Renal cortex interstitium (tissue), 15 donors: ENCODE data around the gene ADAT3. TPM values are rescaled to one million over a fixed set of nuclear protein-coding genes. Genes with fewer than 3 reads are reported as not detected.
A peak's percentile ranks its signal among the peaks of the same experiment; 100 is the strongest.

Source experiments
- DNase-seq, 11 donors: peaks; one replicate each; pipeline ENCODE4 v3.0.0-alpha.2; 2013; ENCODE audit warnings: low read depth in 9 of 11, low spot score in 4 of 11; ENCODE audit errors: extremely low read depth in 1 of 11
- long read RNA-seq, 16 experiments: transcript quantifications; one replicate each; lab custom pipeline, GENCODE V29; 2026
- polyA plus RNA-seq, 3 donors: library from polyadenylated mRNA; unstranded; fragments of 120-200 nt; gene quantifications; one replicate each; pipeline ENCODE4 v1.2.1, GENCODE V29; 2013; ENCODE audit not compliant: insufficient read length in 3 of 3

The ADAT3 gene
- polyA plus RNA-seq = 1 to 10 TPM; 1.1 to 5.4 (median 3.5) TPM
- long read RNA-seq, donor 1 = 0 reads
- long read RNA-seq, donor 2 = 0 reads
- long read RNA-seq, donor 3, partial matches to known transcripts = 0 of 2 reads
- long read RNA-seq, donor 3, other reads (novel, unspliced or antisense) = 0 of 2 reads
- long read RNA-seq, donor 4, partial matches to known transcripts = 0 of 1 reads
- long read RNA-seq, donor 4, other reads (novel, unspliced or antisense) = 0 of 1 reads
- long read RNA-seq, donor 5 = 0 reads
- long read RNA-seq, donor 6, partial matches to known transcripts = 0 of 1 reads
- long read RNA-seq, donor 6, other reads (novel, unspliced or antisense) = 0 of 1 reads
- long read RNA-seq, donor 7, partial matches to known transcripts = 0 of 1 reads
- long read RNA-seq, donor 7, other reads (novel, unspliced or antisense) = 0 of 1 reads
- long read RNA-seq, donor 8 = 0 reads
- long read RNA-seq, donor 9, partial matches to known transcripts = 0 of 1 reads
- long read RNA-seq, donor 9, other reads (novel, unspliced or antisense) = 0 of 1 reads
- long read RNA-seq, donor 10 = 0 reads
- long read RNA-seq, donor 11, partial matches to known transcripts = 0 of 1 reads
- long read RNA-seq, donor 11, other reads (novel, unspliced or antisense) = 0 of 1 reads
- long read RNA-seq, donor 12, partial matches to known transcripts = 0 of 1 reads
- long read RNA-seq, donor 12, other reads (novel, unspliced or antisense) = 0 of 1 reads
- long read RNA-seq, donor 13 = 0 reads
- long read RNA-seq, donor 14, partial matches to known transcripts = 0 of 2 reads
- long read RNA-seq, donor 14, other reads (novel, unspliced or antisense) = 0 of 2 reads
- long read RNA-seq, donor 15 = 0 reads
- long read RNA-seq, donor 16, partial matches to known transcripts = 0 of 4 reads
- long read RNA-seq, donor 16, other reads (novel, unspliced or antisense) = 0 of 4 reads

DNA sequence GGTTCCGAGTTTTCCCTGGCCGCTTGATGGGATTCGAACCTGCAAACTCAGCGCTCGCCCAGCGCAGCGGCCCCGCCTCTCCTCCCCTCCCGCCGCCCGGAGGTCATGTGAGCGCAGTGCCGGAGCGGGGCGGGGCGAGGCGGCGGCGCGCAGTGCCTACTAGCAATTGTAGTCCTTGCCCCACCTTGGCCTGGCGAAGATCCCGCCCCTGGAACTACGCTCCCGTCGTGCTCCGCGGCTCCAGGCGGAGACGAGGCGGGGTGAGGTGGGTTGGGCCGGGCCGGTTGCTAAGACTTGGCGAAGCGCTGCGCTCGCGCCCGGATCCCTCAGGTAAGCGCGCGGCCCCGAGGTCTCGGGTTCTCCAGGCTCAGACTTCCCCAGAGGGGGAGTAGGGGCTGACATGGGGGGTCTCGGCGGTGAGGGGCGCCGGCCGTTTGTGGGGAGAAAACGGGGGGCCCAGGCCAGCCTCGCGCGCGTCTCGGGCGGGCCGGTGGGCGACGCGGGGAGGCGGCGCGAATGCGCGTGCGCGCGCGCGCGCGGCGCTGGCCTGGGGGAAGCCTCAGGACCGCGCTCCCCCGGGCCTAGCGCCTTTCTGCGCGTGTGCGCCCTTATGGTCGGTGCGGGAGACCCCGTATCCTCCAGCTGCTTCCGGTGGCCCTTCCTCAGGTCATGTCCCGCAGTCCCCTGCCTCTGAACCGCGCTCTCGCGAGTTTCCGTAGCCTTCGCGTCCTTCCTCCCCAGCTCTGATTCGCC, at the start of gene ADAT3, which contains the start of gene SCAMP4:
TSS of gene ADAT3 (plus strand) at position 290 of the 753 bp plus-strand sequence. CDS start 6,649 bp downstream, outside the sequence.
TSS of gene SCAMP4 (plus strand) at position 290 of the 753 bp plus-strand sequence. CDS start 9,621 bp downstream, outside the sequence.
- peak; percentile 90 to 98 (median 96) for DNase-seq

GRCh38 chr19:1855828-1856255, 49.4 kb upstream of the ADAT3 start:
- DNase-seq = no peak

- no peak for DNase-seq
Measured at GRCh38 chr19:1856345-1856697, 48.9 kb upstream of the ADAT3 start.

DNA sequence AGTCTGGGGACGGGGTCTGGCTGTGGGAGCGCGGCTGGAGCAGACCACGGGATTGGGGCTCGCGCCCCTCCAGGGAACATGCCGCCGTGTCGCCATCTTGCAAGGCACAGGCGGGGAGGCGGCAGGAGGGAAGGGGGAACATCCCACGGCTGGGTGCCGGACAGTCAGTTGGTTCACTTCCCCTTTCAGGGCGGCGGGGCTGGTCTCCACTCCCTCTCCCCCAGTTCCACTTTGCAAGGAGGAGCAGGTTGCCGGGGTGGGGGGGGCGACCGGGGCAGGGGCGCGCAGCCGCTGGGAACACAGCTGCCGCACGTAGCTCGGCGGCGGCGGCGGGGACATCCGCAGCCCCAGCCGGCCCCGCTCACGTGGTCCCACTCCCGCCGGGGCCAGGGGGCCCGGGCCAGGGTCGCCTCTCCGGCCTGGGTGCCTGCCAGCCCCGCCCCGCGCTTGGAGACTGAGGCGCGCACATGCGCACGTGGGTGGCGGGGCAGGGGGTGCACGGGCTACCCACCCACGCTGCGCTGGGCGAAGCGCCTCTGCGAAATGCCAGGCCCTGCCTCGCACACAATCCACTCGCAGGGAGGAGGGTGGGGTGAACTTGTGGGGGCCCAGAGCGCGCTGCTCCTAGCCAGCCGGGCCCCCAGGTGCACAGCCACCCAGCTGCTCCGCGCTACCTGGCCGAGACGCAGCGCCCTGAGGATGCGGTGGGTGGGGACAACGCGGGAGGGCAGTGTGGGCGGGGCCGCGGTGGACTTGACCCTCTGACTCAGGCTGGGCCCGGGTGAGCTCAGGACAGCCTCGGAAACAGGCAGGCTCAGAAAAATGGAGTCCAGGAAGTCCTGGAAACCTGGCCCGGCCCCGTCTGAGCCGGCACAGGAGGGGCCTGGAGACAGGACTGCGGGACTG, 48.2 kb upstream of the ADAT3 start:
- no peak for DNase-seq

DNA sequence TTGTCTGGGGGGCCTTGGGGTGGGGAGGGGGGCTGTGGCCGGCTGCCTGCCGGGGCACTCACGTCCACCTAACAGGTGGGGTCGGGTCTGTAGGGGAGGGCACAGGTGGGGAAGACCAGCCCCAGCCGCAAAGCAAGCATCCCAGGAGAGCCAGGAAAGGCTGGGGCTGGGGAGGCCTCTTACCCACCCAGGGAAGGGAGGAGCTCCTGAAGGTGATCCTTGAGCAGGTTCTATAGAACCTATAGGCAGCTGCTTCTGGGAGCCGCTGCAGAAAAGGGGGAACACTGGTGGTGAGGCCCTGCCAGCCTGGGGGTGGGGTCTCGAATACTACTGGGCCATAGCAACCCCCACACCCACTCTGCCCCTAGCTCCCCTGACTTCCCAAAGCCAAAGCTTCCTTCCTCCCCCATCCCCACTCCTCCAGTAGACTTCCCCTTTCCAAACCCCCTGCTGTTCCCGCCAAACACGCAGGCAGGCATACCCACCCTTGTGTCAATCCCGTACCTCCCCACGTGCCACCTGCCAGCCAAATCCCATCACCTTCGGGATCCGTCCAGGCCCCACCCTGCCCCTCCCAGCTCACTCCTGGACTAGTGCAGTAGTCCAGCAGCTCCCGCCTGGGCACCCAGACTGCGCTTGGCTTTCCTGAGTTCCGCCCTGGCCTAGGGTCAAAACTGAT, 47.4 kb upstream of the ADAT3 start:
- no peak for DNase-seq

DNA sequence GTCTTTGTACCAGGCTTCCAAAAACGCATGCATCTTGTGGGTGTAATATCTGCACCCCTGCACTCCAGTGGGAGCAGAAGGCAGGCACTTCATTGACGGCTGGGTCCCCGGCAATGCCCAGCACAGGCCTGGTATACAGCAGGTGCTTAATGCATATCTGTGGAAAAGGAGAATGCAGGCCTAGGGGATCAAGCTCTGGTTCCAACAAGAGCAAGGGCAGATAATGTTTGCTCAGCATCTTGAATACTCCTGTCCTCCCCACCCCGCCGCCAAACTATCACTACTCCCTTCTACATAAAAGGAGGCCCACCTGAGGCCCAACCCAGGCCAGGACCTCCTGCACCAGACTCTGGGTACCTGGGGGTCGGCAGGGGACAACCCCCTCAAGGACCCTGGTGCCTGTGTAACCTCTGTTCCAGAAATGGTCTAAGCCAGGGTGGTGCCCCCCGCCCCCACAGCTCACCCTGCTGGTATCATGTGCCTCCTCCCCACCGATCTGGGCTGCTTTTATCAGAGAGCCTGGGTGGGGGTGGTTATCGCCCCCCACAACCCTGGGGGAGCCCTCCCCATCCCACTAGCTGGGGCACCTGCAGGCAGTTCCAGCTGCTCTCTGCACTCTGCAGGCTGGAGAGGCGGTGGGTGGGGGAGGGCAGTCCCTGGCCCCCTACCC, 46.7 kb upstream of the ADAT3 start:
- DNase-seq = no peak

DNA sequence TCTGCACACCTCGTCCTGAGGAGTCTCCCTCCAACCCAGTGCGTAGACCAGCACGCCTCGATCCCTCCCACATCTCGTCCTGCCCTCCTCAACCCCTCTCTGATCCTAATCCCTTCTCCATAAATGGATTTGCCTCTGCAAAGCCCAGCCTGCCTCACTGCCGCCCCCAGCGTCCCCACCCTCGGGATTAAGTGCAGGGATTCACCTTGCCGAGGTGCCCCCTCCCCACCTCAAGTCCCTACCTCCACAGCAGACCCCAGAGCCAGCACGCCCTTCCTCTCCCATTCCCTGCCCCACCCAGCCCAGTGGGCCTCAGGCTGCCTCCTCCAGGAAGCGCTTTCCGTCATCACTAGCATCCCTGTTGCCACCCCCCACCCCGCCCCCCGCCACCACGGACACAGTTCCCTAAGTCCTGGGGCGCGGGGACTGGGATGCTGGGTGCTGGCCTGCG, 45.8 kb upstream of the ADAT3 start:
- DNase-seq = no peak

GRCh38 chr19:1860042-1860775, 45.0 kb upstream of the ADAT3 start:
- DNase-seq = peak in 8 of 11 donors; percentile 62 to 91 (median 80)

- DNase-seq = no peak
Measured at GRCh38 chr19:1860821-1861598, 44.2 kb upstream of the ADAT3 start.

DNA sequence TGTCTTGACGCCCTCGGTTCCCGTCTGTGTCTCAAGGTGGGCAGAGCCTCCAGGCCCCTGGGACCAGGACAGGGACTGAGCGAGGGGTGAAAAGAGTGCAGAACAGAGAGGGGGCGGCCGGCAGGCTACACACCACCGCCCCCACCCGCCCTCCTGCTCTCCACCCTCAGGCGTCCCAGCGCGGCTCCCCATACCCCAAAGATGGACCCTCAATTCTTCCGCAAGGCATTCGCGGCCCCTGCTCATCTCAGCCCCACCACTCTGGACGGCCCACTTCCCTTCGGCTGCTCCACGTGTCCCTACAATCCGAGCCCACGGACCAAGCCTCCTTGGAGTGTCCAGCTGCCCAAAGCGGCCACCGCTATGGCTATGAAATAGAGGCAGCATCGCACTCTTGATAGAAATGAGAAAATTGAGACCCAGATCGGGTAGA, 43.6 kb upstream of the ADAT3 start:
- DNase-seq = no peak

GRCh38 chr19:1862068-1862423, 43.2 kb upstream of the ADAT3 start:
- no peak for DNase-seq

- DNase-seq = no peak
Measured at GRCh38 chr19:1862424-1863327, 42.5 kb upstream of the ADAT3 start.

DNA sequence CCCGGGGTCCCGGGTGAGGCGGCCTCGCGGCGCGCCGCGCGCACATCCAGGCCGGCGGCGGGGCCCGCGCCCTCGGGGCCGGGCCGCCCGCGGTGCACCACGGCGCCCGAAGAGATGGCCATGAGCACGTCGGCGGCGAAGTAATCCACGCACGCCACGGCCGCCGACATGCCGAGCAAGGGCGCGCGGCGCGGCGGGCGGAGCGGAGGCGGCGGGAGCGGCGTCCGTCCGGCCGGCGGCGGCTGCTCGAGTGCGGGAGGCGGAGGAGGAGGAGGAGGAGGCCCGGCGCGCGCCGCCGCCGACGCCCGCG, 41.9 kb upstream of the ADAT3 start, which contains the start of gene KLF16:
TSS of gene KLF16 (minus strand) at position 252 of the 310 bp plus-strand sequence. CDS start at position 170, 82 bp downstream.
- DNase-seq = no peak

GRCh38 chr19:1863638-1864479, 41.3 kb upstream of the ADAT3 start:
- peak in 10 of 11 donors; percentile 63 to 91 (median 84) for DNase-seq
